Measurements from ENCODE around the gene CYP2C18.

DNA sequence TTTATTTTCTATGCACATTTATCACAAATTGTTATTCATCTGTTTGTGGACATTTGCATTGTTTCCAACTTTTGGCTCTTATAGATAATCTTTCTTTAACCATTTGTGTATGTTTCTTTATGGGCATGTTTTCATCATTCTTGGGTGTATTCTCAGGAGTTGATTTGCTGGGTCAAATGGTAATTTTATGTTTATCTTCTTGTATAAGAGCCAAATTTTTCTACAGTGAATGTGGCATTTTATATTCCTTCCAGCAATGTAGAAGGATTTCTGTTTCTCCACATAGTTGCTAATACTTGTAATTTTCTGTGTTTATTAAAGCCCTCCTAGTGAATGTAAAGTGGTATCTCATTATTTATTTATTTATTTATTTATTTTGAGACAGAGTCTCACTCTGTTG is 100.7 kb downstream of the CYP2C18 start:
- TF ChIP-seq, protein P1, sequence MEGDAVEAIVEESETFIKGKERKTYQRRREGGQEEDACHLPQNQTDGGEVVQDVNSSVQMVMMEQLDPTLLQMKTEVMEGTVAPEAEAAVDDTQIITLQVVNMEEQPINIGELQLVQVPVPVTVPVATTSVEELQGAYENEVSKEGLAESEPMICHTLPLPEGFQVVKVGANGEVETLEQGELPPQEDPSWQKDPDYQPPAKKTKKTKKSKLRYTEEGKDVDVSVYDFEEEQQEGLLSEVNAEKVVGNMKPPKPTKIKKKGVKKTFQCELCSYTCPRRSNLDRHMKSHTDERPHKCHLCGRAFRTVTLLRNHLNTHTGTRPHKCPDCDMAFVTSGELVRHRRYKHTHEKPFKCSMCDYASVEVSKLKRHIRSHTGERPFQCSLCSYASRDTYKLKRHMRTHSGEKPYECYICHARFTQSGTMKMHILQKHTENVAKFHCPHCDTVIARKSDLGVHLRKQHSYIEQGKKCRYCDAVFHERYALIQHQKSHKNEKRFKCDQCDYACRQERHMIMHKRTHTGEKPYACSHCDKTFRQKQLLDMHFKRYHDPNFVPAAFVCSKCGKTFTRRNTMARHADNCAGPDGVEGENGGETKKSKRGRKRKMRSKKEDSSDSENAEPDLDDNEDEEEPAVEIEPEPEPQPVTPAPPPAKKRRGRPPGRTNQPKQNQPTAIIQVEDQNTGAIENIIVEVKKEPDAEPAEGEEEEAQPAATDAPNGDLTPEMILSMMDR (conservative IDR thresholded peaks at IDR 0.05; ENCODE audit: low read depth, low read length) = no peak
- no peak for TF ChIP-seq EZH2 (IDR thresholded peaks at IDR 0.05; ENCODE audit: borderline replicate concordance, low read depth, low read length, poor library complexity, severe bottlenecking)

Measured in A673 (cell line).